Dermis microvascular lymphatic vessel endothelial cell (primary cell): ENCODE results near the gene BOD1L2. TPM values are rescaled to one million over a fixed set of nuclear protein-coding genes. Genes with fewer than 3 reads are reported as not detected.

ENCODE experiments used
- DNase-seq, 2 donors: peaks; one replicate each; pipeline versions ENCODE4 v3.0.0 to v3.0.0-alpha.2; 2010; ENCODE audit warnings: low read depth in 2 of 2
- total RNA-seq: library from RNA; depleted of rRNA; stranded (reverse); fragments of >200 nt; gene quantifications from 2 replicates; pipeline ENCODE4 v1.2.1, GENCODE V29; 2014

The BOD1L2 gene
- total RNA-seq, 1 donor from 2014 or later: not detected

- no peak for DNase-seq
Measured at GRCh38 chr18:57150081-57150480, 3.2 kb downstream of the BOD1L2 start.

GRCh38 chr18:57150828-57151227 lies 3.9 kb downstream of the BOD1L2 start:
- no peak for DNase-seq

DNA sequence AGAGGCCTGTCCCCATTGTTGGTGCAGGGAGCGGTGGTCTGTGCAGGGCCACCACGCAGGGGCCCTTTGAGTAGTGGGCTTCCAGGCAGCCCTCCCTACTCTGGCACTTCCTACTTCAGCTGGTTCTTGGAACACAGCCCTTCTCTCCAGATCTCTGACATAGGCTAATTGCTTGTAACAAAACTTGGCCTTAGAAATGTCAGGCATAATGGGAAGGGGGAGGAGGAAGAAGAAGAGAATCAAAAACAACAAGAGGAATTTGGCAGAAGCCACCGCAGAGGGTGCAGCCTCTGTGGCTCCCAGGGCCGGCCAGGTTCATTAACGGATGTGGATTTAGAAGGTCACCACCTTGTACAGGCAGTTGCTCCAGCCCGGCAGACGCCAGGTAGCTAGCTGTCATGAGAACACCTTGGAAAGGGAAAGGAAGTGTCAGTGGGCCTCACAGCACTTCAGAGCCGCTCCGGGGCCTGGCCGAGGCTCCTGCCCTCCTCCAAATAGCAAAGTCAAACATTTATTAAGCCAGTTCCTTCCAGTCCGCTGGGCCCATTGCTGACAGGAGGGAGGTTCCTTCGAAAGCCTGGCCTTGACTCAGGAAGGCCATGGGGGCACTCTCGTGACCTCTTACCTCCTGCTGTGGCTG lies 7.4 kb downstream of the BOD1L2 start:
- DNase-seq: no peak

DNA sequence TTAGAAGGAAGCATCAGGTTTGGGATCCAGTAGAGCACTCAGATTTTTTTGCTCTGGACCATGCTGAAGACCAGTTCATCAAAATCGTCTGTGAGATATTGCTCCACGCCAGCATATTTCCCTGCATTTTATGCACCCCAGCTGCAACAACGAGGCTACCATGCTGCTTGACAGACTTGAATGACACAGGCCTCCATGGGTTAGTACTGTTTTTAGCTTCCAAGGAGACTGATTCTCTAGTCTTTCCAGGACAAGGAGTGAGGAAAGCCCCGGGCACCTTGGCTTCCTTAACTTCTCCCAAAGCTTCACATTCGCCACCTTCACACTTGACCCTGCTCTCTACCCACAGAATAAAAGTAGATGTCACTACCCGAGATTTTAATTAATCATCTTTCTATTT lies 17.5 kb downstream of the BOD1L2 start:
- no peak for DNase-seq

GRCh38 chr18:57167617-57168308 lies 20.9 kb downstream of the BOD1L2 start:
- no peak for DNase-seq

DNA sequence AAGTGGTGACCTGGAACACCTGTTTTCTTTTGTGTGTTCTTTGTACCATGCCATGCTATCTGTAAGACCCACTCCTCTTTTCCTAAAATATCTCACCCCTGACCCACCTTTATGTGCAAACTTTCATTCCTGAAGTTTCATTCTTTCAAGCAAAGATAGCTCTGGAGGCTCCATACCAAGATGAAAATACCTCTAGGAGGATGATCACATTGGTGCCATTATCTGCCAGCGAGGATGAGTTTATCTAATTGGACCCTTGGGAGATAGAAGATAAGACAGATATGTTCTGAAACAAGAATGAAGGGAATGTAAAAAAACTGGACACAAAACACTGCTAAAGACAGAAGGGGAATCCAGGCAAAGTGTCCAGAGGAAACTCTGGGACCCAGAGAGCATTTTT lies 24.1 kb downstream of the BOD1L2 start:
- DNase-seq: no peak

DNA sequence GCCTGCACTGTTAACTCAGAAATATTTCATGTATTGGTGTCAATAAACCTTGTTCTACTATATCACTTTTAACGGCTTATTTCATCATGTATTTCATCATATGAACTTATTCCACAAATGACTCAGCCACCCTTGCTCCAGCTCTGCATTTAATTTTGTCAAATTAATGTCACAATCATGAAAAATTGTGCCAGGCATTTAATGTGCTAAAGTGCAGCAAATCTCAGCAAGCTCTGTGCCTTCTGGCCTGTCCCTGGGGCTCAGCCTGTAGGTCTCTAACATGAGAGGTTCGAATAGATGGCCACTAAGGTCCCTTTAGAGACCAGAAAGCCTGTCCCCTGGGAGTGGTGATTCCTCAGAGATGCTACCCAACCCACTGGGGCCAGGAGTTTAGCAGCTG lies 28.6 kb downstream of the BOD1L2 start:
- DNase-seq: no peak

DNA sequence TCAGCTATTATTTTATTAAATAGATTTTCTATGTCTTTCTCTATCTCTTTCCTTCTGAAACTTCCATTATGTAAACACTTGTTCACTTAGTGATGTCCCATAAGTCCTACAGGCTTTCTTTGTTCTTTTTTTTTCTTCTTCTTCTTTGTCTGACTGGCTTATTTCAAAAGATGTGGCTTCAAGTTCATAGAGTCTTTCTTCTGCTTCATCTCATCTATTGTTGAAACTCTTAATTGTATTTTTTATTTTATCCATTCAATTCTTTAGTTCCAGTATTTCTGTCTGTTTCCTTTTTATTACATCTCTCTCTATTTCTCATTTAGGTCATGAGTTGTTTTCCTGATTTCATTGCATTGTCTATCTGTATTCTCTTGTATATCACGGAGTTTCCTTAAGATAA lies 38.5 kb downstream of the BOD1L2 start:
- DNase-seq: no peak

- DNase-seq: no peak
Measured at GRCh38 chr18:57188851-57189557, 42.1 kb downstream of the BOD1L2 start.

GRCh38 chr18:57190026-57190425 lies 43.1 kb downstream of the BOD1L2 start:
- no peak for DNase-seq

- no peak for DNase-seq
Measured at GRCh38 chr18:57194070-57194469, 47.2 kb downstream of the BOD1L2 start.

DNA sequence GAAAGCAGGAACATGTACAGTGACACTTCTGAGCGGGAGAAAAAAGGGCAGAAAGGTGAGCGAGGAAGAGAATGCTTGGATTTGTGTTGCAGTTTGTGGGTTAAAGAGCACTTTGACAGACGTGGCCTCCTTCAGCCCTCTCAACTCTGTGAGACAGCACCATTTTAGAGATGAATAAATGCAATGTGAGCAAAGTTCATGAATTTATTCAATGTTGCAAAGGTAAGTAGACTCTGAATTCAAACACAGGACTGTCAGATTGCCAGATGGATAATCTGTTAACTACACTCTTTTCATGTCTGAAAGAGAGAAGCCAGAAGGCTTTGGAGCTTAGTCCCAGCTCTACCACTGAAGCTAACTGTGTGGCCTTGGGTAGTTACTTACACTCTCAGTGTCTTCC lies 47.7 kb downstream of the BOD1L2 start:
- no peak for DNase-seq

DNA sequence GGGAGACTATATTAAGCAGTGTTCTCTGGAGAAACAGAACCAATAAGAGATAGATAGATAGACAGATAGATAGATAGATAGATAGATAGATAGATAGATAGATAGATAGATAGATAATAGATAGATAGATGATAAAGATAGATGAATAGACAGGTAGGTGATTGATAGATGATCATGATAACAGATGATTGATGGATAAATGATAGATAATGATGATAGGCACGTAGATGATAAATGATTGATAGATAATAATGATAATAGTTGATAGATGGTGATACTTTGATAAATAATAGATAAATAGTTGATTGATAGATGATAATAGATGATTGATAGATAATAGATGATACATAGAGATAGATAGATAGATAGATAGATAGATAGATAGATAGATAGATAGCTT lies 48.5 kb downstream of the BOD1L2 start:
- no peak for DNase-seq

DNA sequence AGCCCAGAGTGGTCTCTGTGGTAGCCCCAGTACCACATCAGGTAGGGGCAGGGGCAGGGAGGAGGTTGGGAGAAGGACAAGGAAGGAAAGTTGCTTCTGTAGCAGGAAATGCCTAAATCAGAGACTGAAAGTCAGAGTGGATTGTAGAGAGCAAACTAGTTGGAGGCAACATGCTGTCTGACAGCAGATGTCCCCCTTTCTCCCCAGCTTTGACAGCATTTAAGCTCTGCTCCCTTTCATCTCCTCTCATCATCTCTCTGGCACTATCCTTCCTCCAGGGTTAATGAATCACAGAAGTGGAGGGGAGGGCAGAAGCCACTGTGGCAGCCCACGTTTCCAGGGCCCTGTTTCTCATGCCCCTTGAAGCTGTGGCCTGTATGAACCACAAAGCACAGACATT lies 50.4 kb downstream of the BOD1L2 start:
- no peak for DNase-seq

DNA sequence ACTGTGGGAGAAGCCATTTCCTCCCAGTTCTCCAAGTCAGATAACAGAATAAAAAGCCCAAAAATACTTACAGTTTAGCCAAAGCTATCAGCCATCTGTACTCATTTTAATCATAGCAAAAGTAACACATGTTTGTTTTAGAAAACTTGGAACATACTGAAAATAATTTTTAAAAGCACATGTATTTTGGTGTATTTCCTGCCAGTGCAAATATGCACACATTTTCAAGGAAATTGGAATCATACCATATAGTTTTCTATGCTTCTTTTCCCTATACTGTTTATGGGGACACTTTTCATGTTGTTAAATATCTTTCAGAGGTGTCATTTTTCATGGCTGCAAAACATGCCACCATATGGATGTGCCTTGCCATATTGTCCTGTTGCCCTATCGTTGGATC lies 51.2 kb downstream of the BOD1L2 start:
- no peak for DNase-seq

Other genes with a start within 250 kb of the BOD1L2 start
- gene ST8SIA3, start 205.5 kb downstream of the BOD1L2 start, total RNA-seq: not detected in 2 replicates